ENCODE results near the gene PFKL. TPM values are rescaled to one million over a fixed set of nuclear protein-coding genes. Genes with fewer than 3 reads are reported as not detected.

The PFKL gene
- total RNA-seq, 1 experiment from 2014 or later = 90.2 TPM

DNA sequence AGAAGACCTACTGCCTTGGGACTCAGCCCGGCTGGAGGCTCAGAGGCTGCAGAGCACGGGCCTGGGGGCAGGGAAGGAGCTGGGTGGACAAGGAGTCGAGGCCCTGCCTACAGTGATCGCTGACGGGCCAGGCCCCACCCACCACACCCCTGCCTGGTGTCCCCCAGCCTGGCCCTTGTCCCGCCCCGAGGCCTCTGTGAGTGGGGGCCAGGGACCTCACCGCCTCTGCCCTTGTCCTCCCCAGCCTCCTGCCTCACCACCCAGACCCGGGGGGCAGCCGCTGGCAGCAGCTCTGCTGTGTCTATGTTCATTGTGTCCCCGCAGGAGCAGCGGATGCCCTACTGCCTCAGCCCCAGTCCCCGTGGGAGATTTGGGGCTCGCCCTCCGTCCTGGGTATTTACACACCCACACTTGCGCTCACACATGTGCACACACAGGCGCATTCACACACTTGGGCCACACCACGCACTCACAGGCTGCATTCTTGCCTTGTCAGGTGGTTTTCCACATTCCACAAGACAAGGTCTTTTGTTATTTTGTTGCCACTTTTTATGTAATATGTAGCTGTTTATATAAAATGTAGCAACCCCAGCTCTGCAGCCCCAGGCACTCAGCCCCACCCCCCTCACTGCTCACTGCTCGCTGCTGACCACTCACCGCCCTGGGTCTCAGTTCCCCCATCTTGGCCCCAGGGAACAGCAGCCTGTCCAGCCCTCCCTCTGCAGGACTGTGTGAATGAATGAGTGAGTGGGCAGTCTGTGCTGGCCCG is 7.3 kb downstream of the PFKL start:
- ChIA-PET CTCF (interaction anchor here (0.6 kb wide), 1 partner anchor 16 kb away, joined by 3 read pairs; no protein-coding TSS in a partner anchor), POLR2A (no interaction called here)
- Mint-ChIP-seq H3K9me3 (ENCODE audit: unreplicated experiment) (no peaks in the 10 kb centered on the region), H3K36me3 (ENCODE audit: insufficient read depth, unreplicated experiment) (peaks cover 12% of the 10 kb centered on the region), H3K27ac (ENCODE audit: low read depth, unreplicated experiment) (no peak overlapping the region), H3K27me3 (ENCODE audit: insufficient read depth, unreplicated experiment) (no peaks in the 10 kb centered on the region), H3K4me3 (ENCODE audit: unreplicated experiment) (no peak overlapping the region), H3K4me1 (ENCODE audit: insufficient read depth, unreplicated experiment) (peaks cover 3% of the 10 kb centered on the region)
- intact Hi-C loops (cut with micrococcal nuclease) = no loop called here
- TF ChIP-seq, protein P1, sequence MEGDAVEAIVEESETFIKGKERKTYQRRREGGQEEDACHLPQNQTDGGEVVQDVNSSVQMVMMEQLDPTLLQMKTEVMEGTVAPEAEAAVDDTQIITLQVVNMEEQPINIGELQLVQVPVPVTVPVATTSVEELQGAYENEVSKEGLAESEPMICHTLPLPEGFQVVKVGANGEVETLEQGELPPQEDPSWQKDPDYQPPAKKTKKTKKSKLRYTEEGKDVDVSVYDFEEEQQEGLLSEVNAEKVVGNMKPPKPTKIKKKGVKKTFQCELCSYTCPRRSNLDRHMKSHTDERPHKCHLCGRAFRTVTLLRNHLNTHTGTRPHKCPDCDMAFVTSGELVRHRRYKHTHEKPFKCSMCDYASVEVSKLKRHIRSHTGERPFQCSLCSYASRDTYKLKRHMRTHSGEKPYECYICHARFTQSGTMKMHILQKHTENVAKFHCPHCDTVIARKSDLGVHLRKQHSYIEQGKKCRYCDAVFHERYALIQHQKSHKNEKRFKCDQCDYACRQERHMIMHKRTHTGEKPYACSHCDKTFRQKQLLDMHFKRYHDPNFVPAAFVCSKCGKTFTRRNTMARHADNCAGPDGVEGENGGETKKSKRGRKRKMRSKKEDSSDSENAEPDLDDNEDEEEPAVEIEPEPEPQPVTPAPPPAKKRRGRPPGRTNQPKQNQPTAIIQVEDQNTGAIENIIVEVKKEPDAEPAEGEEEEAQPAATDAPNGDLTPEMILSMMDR (IDR thresholded peaks at IDR 0.05; ENCODE audit: unreplicated experiment) = no peak
- DNase-seq (ENCODE audit: unreplicated experiment) = no peak
- BruUV-seq (replicated peaks) = no TSS peak

DNA sequence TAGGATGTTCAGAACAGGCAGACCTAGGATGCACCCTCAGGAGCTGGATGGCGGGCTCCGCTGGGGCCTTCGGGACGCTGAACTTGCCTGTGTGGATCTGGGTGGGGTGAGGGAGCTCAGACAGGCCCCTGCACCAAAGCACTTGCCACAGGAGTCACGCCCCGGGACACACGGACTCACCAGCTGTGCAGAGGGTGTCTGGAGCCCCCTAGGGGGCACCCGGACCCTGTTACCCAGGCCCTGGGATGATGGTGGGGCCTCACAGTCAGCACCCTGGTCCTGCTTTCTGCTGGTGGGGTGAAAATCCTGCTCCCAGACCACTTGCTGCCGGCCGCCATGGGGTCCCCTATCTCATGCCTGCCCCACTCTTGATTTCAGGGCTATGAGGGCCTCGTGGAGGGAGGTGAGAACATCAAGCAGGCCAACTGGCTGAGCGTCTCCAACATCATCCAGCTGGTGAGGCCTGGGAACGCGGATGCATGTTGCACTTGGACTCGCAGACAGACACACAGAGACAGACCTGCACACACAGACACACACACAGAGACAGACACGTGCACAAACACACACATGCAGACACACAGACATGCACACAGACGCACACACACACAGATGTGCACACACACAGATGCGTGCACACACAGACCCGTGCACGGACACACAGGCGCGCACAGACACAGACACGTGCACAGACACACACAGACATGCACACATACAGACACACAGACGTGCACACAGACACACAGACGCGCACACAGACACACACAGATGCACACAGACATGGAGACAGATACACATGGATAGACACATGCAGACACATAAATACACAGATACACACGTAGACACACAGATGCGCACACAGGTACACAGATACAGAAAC is 11.0 kb downstream of the PFKL start:
- H3K4me3 Mint-ChIP-seq (ENCODE audit: unreplicated experiment) = no peak overlapping the region
- BruUV-seq (replicated peaks) = no TSS peak
- POLR2A ChIA-PET = no interaction called here
- H3K27me3 Mint-ChIP-seq (ENCODE audit: insufficient read depth, unreplicated experiment) = no peaks in the 10 kb centered on the region
- no peak overlapping the region for H3K27ac Mint-ChIP-seq (ENCODE audit: low read depth, unreplicated experiment)
- CTCF ChIA-PET = no interaction called here
- DNase-seq (ENCODE audit: unreplicated experiment) = no peak
- no peaks in the 10 kb centered on the region for H3K9me3 Mint-ChIP-seq (ENCODE audit: unreplicated experiment)
- H3K4me1 Mint-ChIP-seq (ENCODE audit: insufficient read depth, unreplicated experiment) = no peaks in the 10 kb centered on the region
- TF ChIP-seq, protein P1 (IDR thresholded peaks at IDR 0.05; ENCODE audit: unreplicated experiment) = no peak
- H3K36me3 Mint-ChIP-seq (ENCODE audit: insufficient read depth, unreplicated experiment) = peaks cover 13% of the 10 kb centered on the region
- intact Hi-C loops (cut with micrococcal nuclease) = no loop called here

DNA sequence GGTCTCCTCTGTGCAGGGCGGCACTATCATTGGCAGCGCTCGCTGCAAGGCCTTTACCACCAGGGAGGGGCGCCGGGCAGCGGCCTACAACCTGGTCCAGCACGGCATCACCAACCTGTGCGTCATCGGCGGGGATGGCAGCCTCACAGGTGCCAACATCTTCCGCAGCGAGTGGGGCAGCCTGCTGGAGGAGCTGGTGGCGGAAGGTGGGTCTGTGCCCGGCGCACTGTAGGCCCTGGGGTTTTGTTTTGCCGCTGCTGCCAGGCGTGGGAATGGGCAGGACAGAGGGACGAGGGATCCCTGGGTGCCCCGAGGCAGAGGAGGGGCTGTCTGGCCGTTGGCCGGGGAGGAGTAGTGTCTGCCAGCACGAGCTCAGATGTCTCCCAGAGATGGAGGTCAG is 12.2 kb downstream of the PFKL start:
- ChIA-PET CTCF (interaction anchor here (1.9 kb wide), 1 partner anchor 8 kb away, joined by 6 read pairs; no protein-coding TSS in a partner anchor), POLR2A (interaction anchor here (0.5 kb wide), 1 partner anchor 331 kb away, joined by 3 read pairs; no protein-coding TSS in a partner anchor)
- no peak for DNase-seq (ENCODE audit: unreplicated experiment)
- TF ChIP-seq, protein P1 (IDR thresholded peaks at IDR 0.05; ENCODE audit: unreplicated experiment) = no peak
- BruUV-seq (replicated peaks) = no TSS peak
- no peaks in the 10 kb centered on the region for H3K4me1 Mint-ChIP-seq (ENCODE audit: insufficient read depth, unreplicated experiment)
- intact Hi-C loops (cut with micrococcal nuclease) = no loop called here
- no peaks in the 10 kb centered on the region for H3K27me3 Mint-ChIP-seq (ENCODE audit: insufficient read depth, unreplicated experiment)
- H3K36me3 Mint-ChIP-seq (ENCODE audit: insufficient read depth, unreplicated experiment) = peaks cover 13% of the 10 kb centered on the region
- H3K9me3 Mint-ChIP-seq (ENCODE audit: unreplicated experiment) = no peaks in the 10 kb centered on the region
- no peak overlapping the region for H3K4me3 Mint-ChIP-seq (ENCODE audit: unreplicated experiment)
- H3K27ac Mint-ChIP-seq (ENCODE audit: low read depth, unreplicated experiment) = no peak overlapping the region

DNA sequence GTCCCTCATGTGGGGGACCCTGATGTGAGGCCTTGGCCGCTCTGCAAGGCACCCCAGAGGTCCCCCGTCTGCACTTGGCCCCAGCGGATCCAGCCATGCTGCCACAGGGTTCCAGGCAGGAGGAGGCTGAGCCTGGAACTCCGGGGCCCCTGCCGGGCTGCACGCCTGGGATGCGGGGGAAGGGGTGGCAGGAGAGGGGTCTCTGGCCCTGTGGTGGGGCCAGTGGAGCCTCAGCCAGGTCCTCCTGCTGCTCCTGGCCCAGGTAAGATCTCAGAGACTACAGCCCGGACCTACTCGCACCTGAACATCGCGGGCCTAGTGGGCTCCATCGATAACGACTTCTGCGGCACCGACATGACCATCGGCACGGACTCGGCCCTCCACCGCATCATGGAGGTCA is 12.9 kb downstream of the PFKL start:
- peaks cover 13% of the 10 kb centered on the region for H3K36me3 Mint-ChIP-seq (ENCODE audit: insufficient read depth, unreplicated experiment)
- ChIA-PET CTCF (interaction anchor here (1.9 kb wide), 1 partner anchor 9 kb away, joined by 6 read pairs; no protein-coding TSS in a partner anchor), POLR2A (no interaction called here)
- DNase-seq (ENCODE audit: unreplicated experiment) = no peak
- H3K9me3 Mint-ChIP-seq (ENCODE audit: unreplicated experiment) = no peaks in the 10 kb centered on the region
- H3K27me3 Mint-ChIP-seq (ENCODE audit: insufficient read depth, unreplicated experiment) = no peaks in the 10 kb centered on the region
- TF ChIP-seq, protein P1 (IDR thresholded peaks at IDR 0.05; ENCODE audit: unreplicated experiment) = no peak
- H3K27ac Mint-ChIP-seq (ENCODE audit: low read depth, unreplicated experiment) = no peak overlapping the region
- BruUV-seq (replicated peaks) = no TSS peak
- no peaks in the 10 kb centered on the region for H3K4me1 Mint-ChIP-seq (ENCODE audit: insufficient read depth, unreplicated experiment)
- intact Hi-C loops (cut with micrococcal nuclease) = no loop called here
- H3K4me3 Mint-ChIP-seq (ENCODE audit: unreplicated experiment) = no peak overlapping the region
